HG03469 (cell line): ENCODE data around the gene P2RX3.

Experiments used
- ATAC-seq: cut with Tn5 transposase; IDR thresholded peaks from one replicate; pipeline ENCODE4 v1.9.1; 2021; ENCODE audit warnings: mild to moderate bottlenecking, moderate library complexity, moderate number of reproducible peaks; ENCODE audit not compliant: unreplicated experiment

Gene P2RX3

DNA sequence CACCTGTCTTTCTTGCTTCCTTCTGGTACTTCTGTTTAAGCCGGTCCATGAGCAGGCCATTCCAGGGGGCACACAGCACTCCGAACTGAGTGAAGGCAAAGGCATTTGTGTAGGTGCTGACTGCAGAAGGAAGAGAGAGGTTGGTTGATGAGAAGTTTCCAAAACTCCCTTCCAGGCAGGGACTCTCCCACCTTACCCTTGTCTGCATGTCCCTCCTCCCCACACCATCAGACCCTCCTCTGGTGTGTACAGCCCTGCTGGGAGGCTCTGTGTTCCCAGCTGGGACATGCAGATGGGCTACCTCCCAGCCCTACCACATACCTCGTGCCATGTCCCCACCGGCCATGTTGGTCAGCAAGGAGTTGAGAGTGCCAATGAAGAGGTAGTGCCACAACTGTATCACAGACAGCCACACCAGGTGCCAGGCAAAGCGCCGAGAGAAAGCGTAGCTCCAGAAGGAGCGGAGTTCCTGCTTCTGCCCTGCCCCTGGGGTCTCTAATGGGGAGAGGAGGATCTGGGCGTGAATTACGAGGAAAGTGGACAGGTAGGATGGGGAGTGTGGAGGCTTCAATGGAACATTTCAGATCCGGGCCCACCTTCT lies 76.6 kb downstream of the P2RX3 start:
- ATAC-seq = no peak

DNA sequence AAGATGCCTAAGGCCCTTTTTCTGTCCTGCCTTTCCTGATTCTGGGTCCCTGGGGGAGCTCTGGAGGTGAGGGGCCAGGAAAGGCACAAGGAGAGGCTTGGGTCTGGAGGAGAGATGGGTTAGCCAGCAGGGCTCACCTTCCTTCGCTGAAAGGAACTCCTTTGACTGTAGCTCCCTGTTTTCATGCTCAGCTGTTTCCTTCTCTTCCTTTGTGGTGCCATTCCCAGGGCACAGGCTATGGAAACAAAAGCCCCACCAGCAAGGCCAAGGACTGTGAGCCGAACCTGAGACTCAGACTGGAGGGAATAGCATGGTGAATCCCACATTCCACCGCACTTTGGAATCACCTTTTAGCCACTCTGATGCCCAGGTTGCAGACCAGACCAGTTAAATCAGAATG lies 78.3 kb downstream of the P2RX3 start:
- no peak for ATAC-seq

DNA sequence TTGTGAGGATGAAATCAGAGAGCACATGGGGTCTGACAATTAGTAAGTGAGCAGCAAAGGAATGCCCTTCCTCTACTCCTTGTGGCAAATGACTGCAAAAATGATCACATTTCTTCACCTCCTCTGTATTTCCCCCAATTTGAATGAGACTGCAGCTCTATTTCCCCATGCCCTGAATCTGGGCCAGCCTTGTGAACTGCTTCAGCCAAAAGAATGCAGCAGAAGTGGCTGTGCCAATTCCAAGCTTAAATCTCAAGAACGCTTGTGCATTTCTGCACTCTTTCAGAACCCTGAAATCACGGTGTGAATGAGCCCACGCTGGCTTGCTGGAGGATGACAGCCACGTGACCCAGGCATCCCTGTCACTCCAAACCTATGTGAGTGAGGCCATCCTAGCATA lies 78.9 kb downstream of the P2RX3 start:
- no peak for ATAC-seq

DNA sequence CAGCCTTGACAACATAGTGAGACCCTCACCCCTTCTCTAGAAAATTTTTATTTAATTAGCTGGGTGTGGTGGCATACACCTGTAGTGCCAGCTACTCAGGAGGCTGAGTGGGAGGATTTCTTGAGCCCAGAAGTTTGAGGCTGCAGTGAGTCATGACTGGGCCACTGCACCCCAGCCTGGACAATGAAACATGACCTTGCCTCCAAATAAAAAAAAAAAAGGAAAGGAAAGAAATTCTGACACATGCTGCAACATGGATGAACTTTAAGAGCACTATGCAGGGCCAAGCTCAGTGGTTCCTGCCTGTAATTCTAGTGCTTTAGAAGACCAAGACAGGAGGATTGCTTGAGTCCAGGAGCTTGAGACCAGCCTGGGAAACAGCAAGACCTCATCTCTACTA lies 80.0 kb downstream of the P2RX3 start:
- ATAC-seq = no peak

DNA sequence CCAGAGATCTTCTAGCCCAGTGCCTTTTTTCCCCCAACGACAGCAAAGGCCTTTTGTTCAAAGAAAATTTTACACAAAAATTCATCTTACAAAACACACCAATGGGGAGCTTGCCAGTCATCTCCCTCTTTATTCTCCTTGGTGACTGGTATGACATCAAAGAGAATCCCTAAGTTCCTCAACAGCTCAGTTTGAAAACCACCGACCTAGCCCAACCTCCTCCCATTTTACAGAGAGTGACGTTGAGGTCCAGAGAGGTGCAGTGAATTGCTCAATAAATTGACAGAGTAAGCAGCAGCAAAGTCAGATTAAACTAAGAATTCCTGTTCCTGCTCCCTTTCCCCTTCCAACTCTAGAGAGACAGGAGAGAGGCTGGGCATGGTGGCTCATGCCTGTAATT lies 81.0 kb downstream of the P2RX3 start:
- ATAC-seq = no peak

DNA sequence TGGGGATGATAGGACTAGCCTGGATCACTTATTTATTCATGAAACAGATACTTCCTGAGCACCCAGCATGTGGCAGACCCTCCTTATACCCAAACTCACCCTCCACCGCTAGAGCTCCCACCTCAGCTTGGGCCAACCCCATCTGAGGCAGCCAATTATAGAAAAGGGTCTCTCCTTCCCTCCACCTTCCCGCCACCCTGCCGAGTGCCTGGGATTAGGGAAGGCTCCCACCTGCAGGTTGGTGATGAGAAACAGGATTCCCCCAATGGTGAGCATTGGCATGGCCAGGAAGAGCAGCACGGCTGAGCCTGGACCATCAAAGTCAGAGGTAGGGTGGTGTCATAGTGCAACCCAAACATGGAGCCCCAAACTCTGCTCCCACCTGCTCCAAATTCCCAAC lies 82.9 kb downstream of the P2RX3 start:
- ATAC-seq = no peak

DNA sequence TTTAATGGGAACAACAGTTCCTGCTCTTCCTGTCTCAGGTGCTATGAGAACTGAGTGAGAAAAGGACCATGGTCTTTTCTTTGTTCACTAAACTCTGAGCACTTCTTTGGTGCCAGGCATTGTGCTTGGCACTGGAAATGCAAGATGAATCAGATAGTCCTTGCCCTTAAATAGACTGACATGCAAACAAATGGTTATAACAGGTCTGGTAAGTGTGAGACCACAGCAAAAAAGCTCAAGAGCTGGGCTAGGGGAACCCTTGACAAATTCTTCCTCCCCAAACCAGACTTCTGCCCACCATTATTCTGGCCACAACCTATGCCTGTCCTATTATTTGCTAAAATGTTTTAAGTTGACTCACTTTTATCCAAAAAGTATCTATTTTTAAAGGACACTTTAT lies 83.7 kb downstream of the P2RX3 start:
- ATAC-seq = no peak
